HepG2 (cell line): ENCODE data around the gene DHX32. TPM values are rescaled to one million over a fixed set of nuclear protein-coding genes. Genes with fewer than 3 reads are reported as not detected.
A peak's percentile ranks its signal among the peaks of the same experiment; 100 is the strongest.

Experiments
- BORCS8-MEF2B ChIP-seq: sonication (generic); formaldehyde crosslinking; IDR thresholded peaks from 2 replicates; pipeline ENCODE4 v1.8.0; 2022; ENCODE audit warnings: mild to moderate bottlenecking, missing genetic modification reagents
- ESRRA ChIP-seq: sonication (generic); formaldehyde crosslinking; IDR thresholded peaks from 2 replicates; pipeline ENCODE4 v1.5.1; 2020; ENCODE audit warnings: mild to moderate bottlenecking, low read depth, missing genetic modification reagents
- FOXA3 ChIP-seq: IDR thresholded peaks from 2 replicates; pipeline ENCODE4 v1.6.1; 2016; ENCODE audit warnings: missing genetic modification reagents, missing compliant biosample characterization
- MIER3 ChIP-seq: IDR thresholded peaks from 2 replicates; pipeline ENCODE4 v1.6.1; 2016; ENCODE audit warnings: missing compliant biosample characterization, borderline replicate concordance
- NR2F1 ChIP-seq, 2 experiments: fragments of 450-650 bp in 1 of 2; formaldehyde crosslinking in 1 of 2; IDR thresholded peaks; 2 replicates each; pipeline versions ENCODE4 v1.5.0 to v1.6.1; 2016 to 2020; ENCODE audit warnings: mild to moderate bottlenecking in 1 of 2, missing compliant biosample characterization in 1 of 2, missing genetic modification reagents in 1 of 2, moderate library complexity in 1 of 2
- PITX1 ChIP-seq: sonication (generic); formaldehyde crosslinking; IDR thresholded peaks from 2 replicates; pipeline ENCODE4 v1.5.1; 2020; ENCODE audit warnings: mild to moderate bottlenecking, missing genetic modification reagents
- POLR2A ChIP-seq, 2 experiments: IDR thresholded peaks; 2 replicates each; pipeline ENCODE4 v1.6.1; 2011; ENCODE audit warnings: low read depth in 2 of 2, low read length in 2 of 2, mild to moderate bottlenecking in 1 of 2, moderate library complexity in 1 of 2; ENCODE audit not compliant: insufficient read depth in 1 of 2
- POLR2AphosphoS5 ChIP-seq: IDR thresholded peaks from 2 replicates; pipeline ENCODE4 v1.6.1; 2012; ENCODE audit warnings: low read depth, low read length
- RBFOX2 ChIP-seq: fragments of 200-400 bp; formaldehyde crosslinking; IDR thresholded peaks from 2 replicates; pipeline ENCODE4 v1.6.1; 2017; ENCODE audit warnings: low read depth, mild to moderate bottlenecking, low read length
- SPEN ChIP-seq: sonication (generic); formaldehyde crosslinking; IDR thresholded peaks from 2 replicates; pipeline ENCODE4 v1.5.1; 2020; ENCODE audit warnings: low read depth, mild to moderate bottlenecking, missing genetic modification reagents
- TEAD3 ChIP-seq: optimal IDR thresholded peaks from 2 replicates; pipeline ENCODE3; 2016; ENCODE audit warnings: borderline replicate concordance
- ZMYM4 ChIP-seq: sonication (generic); formaldehyde crosslinking; IDR thresholded peaks from 2 replicates; pipeline ENCODE4 v1.8.1; 2023; ENCODE audit warnings: mild to moderate bottlenecking, missing genetic modification reagents
- ZNF451 ChIP-seq: sonication (generic); formaldehyde crosslinking; IDR thresholded peaks from 2 replicates; pipeline ENCODE4 v1.5.0; 2020; ENCODE audit warnings: mild to moderate bottlenecking, missing genetic modification reagents
- ZNF563 ChIP-seq: sonication (generic); formaldehyde crosslinking; IDR thresholded peaks from 2 replicates; pipeline ENCODE4 v1.8.0; 2022; ENCODE audit warnings: mild to moderate bottlenecking, moderate library complexity, missing genetic modification reagents
- ZNF580 ChIP-seq: IDR thresholded peaks from 2 replicates; pipeline ENCODE4 v1.6.1; 2016; ENCODE audit warnings: low read depth, borderline replicate concordance
- ZNF616 ChIP-seq: sonication (generic); formaldehyde crosslinking; IDR thresholded peaks from 2 replicates; pipeline ENCODE4 v1.5.0; 2020; ENCODE audit warnings: low read depth, mild to moderate bottlenecking, missing genetic modification reagents
- ZNF777 ChIP-seq: sonication (generic); formaldehyde crosslinking; IDR thresholded peaks from 2 replicates; pipeline ENCODE4 v1.4.0; 2020; ENCODE audit warnings: missing genetic modification reagents
- polyA plus RNA-seq, 8 experiments: library from polyadenylated mRNA; depleted of rRNA in 3 of 8; stranded (reverse) in 7 of 8; unstranded in 1 of 8; fragments of >200 nt; fragmentation: Illumina TruSeq in 4 of 8; extraction: Trizol in 4 of 8; gene quantifications; 2 replicates each; pipeline versions ENCODE4 v1.2.1 to v1.2.3, GENCODE V29; 2011 to 2016; ENCODE audit warnings: low read depth in 4 of 8, missing spikeins in 1 of 8, mixed read lengths in 1 of 8; ENCODE audit not compliant: insufficient read depth in 1 of 8
- total RNA-seq, 5 experiments: library from RNA; depleted of rRNA; stranded (reverse); fragments of >200 nt; fragmentation: Illumina TruSeq; extraction: Trizol; gene quantifications; 2 replicates each; pipeline ENCODE4 v1.2.3, GENCODE V29; 2016; ENCODE audit warnings: low read depth in 1 of 5
- TF ChIP-seq, protein P1 (sequence below): sonication (generic); formaldehyde crosslinking; IDR thresholded peaks from 2 replicates; pipeline ENCODE4 v1.5.0; 2020; ENCODE audit warnings: mild to moderate bottlenecking, missing genetic modification reagents, borderline replicate concordance
- TF ChIP-seq, protein P2 (sequence below): IDR thresholded peaks from 2 replicates; pipeline ENCODE4 v1.6.1; 2016; ENCODE audit warnings: missing genetic modification reagents, missing compliant biosample characterization
- TF ChIP-seq, protein P3 (sequence below): IDR thresholded peaks from 2 replicates; pipeline ENCODE4 v1.6.1; 2016
- TF ChIP-seq, protein P4 (sequence below): IDR thresholded peaks from 2 replicates; pipeline ENCODE4 v1.6.1; 2018; ENCODE audit warnings: missing genetic modification reagents, mild to moderate bottlenecking, missing compliant biosample characterization

The DHX32 gene
- total and polyA plus RNA-seq, 2 of the 13 experiments (the other 11 are each of a cell fraction or from before 2014, with no cell fraction given) = 15.5 to 16.5 TPM

- TF ChIP-seq, protein P1, sequence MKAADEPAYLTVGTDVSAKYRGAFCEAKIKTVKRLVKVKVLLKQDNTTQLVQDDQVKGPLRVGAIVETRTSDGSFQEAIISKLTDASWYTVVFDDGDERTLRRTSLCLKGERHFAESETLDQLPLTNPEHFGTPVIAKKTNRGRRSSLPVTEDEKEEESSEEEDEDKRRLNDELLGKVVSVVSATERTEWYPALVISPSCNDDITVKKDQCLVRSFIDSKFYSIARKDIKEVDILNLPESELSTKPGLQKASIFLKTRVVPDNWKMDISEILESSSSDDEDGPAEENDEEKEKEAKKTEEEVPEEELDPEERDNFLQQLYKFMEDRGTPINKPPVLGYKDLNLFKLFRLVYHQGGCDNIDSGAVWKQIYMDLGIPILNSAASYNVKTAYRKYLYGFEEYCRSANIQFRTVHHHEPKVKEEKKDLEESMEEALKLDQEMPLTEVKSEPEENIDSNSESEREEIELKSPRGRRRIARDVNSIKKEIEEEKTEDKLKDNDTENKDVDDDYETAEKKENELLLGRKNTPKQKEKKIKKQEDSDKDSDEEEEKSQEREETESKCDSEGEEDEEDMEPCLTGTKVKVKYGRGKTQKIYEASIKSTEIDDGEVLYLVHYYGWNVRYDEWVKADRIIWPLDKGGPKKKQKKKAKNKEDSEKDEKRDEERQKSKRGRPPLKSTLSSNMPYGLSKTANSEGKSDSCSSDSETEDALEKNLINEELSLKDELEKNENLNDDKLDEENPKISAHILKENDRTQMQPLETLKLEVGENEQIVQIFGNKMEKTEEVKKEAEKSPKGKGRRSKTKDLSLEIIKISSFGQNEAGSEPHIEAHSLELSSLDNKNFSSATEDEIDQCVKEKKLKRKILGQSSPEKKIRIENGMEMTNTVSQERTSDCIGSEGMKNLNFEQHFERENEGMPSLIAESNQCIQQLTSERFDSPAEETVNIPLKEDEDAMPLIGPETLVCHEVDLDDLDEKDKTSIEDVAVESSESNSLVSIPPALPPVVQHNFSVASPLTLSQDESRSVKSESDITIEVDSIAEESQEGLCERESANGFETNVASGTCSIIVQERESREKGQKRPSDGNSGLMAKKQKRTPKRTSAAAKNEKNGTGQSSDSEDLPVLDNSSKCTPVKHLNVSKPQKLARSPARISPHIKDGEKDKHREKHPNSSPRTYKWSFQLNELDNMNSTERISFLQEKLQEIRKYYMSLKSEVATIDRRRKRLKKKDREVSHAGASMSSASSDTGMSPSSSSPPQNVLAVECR (CRISPR knock-in tag) = peak; percentile 95
- peak; percentile 18; the same call in 1 of the 2 replicates for TF ChIP-seq ESRRA
- peak; percentile 97 for TF ChIP-seq ZNF777
- 0 out of 2 replicates have a peak, but pooled peaks have one; percentile 33 for TF ChIP-seq PITX1
- TF ChIP-seq POLR2A (IDR thresholded peaks at IDR 0.05; ENCODE audit: insufficient read depth in 1 of 2, low read depth in 2 of 2, low read length in 2 of 2) = peak; percentile 39 to 66; a peak in 3 of 4 replicates
- TF ChIP-seq ZNF563 (CRISPR knock-in tag) = 0 out of 2 replicates have a peak, but pooled peaks have one; percentile 28
- peak; percentile 34 for TF ChIP-seq TEAD3
- 0 out of 2 replicates have a peak, but pooled peaks have one; percentile 21 for TF ChIP-seq BORCS8-MEF2B
- peak; percentile 80 for TF ChIP-seq RBFOX2
- peak; percentile 22; the same call in 1 of the 2 replicates for TF ChIP-seq ZNF580 (CRISPR knock-in tag)
- TF ChIP-seq, protein P2, sequence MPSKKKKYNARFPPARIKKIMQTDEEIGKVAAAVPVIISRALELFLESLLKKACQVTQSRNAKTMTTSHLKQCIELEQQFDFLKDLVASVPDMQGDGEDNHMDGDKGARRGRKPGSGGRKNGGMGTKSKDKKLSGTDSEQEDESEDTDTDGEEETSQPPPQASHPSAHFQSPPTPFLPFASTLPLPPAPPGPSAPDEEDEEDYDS (CRISPR knock-in tag) = 0 out of 2 replicates have a peak, but pooled peaks have one; percentile 50
- peak; percentile 60; the same call in 1 of the 2 replicates for TF ChIP-seq ZNF616 (CRISPR knock-in tag)
- TF ChIP-seq, protein P3, sequence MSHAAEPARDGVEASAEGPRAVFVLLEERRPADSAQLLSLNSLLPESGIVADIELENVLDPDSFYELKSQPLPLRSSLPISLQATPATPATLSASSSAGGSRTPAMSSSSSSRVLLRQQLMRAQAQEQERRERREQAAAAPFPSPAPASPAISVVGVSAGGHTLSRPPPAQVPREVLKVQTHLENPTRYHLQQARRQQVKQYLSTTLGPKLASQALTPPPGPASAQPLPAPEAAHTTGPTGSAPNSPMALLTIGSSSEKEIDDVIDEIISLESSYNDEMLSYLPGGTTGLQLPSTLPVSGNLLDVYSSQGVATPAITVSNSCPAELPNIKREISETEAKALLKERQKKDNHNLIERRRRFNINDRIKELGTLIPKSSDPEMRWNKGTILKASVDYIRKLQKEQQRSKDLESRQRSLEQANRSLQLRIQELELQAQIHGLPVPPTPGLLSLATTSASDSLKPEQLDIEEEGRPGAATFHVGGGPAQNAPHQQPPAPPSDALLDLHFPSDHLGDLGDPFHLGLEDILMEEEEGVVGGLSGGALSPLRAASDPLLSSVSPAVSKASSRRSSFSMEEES (CRISPR knock-in tag) = 0 out of 2 replicates have a peak, but pooled peaks have one; percentile 41
- peak; percentile 28; the same call in 1 of the 2 replicates for TF ChIP-seq FOXA3 (CRISPR knock-in tag)
- 0 out of 4 replicates have a peak, but pooled peaks of 1 of the 2 experiments have one; percentile 16 for TF ChIP-seq NR2F1 (CRISPR knock-in tag; IDR thresholded peaks at IDR 0.05)
- TF ChIP-seq MIER3 (CRISPR knock-in tag) = 0 out of 2 replicates have a peak, but pooled peaks have one; percentile 27
- peak; percentile 39; the same call in 1 of the 2 replicates for TF ChIP-seq ZNF451 (CRISPR knock-in tag)
- TF ChIP-seq, protein P4, sequence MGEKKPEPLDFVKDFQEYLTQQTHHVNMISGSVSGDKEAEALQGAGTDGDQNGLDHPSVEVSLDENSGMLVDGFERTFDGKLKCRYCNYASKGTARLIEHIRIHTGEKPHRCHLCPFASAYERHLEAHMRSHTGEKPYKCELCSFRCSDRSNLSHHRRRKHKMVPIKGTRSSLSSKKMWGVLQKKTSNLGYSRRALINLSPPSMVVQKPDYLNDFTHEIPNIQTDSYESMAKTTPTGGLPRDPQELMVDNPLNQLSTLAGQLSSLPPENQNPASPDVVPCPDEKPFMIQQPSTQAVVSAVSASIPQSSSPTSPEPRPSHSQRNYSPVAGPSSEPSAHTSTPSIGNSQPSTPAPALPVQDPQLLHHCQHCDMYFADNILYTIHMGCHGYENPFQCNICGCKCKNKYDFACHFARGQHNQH (CRISPR knock-in tag) = peak; percentile 40; the same call in 1 of the 2 replicates
- TF ChIP-seq ZMYM4 (CRISPR knock-in tag) = peak; percentile 70; the same call in 1 of the 2 replicates
- peak; percentile 47; the same call in 1 of the 2 replicates for TF ChIP-seq POLR2AphosphoS5
- peak; percentile 17; the same call in 1 of the 2 replicates for TF ChIP-seq SPEN (CRISPR knock-in tag)
These were observed 15.2 kb upstream of the DHX32 start, which contains the start of gene FANK1 (continued) for GRCh38 chr10:125896088-125896934.
